Measurements from ENCODE around the gene SPATC1L.

Gene SPATC1L

DNA sequence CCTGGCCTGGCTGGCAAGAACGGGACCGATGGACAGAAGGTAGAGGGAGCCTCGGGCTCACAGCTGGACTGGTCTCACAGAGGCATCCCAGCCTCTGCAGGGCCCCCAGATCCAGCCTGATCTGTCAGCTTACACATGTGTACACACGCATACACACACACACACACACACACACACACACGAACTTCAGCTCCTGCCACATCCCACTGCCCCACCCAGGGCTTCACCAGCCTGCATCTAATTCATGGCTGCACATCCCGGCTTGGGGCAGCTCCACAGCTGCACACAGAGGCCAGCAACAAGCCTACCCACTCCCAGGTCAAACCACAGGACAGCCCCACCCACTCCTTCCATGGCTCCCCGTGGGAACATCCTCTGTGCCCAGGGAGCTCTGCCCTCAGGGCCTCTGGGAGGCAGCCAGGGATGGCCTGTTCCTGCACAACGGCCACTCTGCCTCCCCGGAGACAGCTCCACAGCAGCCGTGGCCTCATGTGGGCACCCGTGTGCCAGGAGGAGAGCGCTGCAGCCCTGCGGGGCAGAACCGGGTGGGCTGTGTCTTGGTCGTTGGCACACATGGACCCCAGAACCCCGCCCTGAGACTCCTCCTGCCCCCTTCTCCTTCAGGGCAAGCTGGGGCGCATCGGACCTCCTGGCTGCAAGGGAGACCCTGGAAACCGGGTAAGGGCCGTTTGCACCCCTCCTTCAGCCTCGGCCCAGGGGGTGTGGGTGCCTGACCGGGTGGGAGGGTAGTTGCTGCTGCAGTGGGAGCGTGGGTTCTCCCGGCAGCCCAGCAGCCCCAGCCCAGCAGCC, 67.3 kb downstream of the SPATC1L start:
- in situ Hi-C loops (cut with HindIII; ENCODE audit: low sequenced_read_pairs) = no loop called here
- TF ChIP-seq, protein P1, sequence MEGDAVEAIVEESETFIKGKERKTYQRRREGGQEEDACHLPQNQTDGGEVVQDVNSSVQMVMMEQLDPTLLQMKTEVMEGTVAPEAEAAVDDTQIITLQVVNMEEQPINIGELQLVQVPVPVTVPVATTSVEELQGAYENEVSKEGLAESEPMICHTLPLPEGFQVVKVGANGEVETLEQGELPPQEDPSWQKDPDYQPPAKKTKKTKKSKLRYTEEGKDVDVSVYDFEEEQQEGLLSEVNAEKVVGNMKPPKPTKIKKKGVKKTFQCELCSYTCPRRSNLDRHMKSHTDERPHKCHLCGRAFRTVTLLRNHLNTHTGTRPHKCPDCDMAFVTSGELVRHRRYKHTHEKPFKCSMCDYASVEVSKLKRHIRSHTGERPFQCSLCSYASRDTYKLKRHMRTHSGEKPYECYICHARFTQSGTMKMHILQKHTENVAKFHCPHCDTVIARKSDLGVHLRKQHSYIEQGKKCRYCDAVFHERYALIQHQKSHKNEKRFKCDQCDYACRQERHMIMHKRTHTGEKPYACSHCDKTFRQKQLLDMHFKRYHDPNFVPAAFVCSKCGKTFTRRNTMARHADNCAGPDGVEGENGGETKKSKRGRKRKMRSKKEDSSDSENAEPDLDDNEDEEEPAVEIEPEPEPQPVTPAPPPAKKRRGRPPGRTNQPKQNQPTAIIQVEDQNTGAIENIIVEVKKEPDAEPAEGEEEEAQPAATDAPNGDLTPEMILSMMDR (IDR thresholded peaks at IDR 0.05; ENCODE audit: low read depth, low read length) = no peak
- H3K4me3 ChIP-seq (ENCODE audit: low read depth, low read length) = no peak overlapping the region
- no peak for DNase-seq (ENCODE audit: low read depth, low spot score)

DNA sequence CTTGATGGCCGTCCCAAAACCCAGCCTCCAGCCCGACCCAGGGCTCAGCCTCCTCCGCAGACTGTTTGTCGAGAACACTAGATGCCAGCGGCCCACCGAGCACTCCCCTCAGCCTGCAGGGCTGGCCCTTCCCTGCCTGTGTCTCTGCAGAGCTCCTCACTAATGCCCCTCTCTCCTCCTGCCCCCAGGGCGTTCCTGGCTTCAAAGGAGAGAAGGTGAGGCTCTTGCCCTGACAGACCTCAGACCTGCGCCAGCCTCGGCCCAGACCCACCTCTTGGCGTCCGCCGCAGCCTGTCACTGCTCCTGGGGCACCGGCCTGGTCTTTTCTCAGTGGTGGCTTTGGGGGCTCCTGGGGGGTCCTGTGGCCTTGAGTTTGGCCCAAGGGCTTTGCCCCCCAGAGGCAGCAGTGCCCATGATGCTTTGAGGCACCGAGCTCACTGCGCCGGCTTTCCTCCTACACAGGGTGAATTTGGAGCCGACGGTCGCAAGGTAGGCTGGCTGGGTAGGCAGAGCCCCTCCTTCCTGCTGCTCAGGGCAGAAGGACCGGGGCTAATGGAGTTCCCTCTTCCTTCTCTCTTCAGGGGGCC, 68.0 kb downstream of the SPATC1L start:
- no peak overlapping the region for H3K4me3 ChIP-seq (ENCODE audit: low read depth, low read length)
- no peak for DNase-seq (ENCODE audit: low read depth, low spot score)
- in situ Hi-C loops (cut with HindIII; ENCODE audit: low sequenced_read_pairs) = no loop called here
- TF ChIP-seq, protein P1 (IDR thresholded peaks at IDR 0.05; ENCODE audit: low read depth, low read length) = no peak

DNA sequence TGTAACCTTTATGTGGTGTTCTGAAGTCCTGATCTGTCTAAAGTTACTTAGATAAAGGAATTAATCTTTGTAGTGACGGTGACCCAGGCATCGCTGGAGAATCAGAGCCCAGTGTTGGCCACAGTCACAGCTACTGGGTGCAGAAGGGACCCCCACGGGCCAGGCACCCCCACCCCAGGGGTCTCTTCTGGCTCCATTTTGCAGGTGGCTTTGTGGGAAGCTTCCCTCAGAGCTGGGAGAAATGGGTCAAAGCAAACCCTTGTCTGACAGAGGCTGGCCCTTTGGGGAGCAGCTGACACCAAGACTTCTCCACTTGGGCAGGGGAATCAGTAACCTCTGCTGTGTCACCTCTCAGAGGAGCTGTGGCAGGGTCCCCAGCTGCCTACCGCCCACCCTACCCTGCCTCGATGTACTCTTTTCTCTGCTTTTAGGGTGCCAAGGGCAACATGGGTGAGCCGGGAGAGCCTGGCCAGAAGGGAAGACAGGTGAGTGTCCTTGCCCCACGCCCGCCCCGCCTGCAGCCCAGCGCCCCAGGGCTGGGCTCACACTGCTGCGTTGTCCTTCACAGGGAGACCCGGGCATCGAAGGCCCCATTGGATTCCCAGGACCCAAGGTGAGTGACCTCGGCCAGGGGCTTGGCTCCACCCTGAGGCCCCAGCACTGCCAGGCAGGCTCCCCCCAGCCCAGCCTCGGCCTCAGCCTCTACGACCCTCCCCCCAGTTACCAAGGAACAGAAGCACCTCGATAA, 68.6 kb downstream of the SPATC1L start:
- no peak for DNase-seq (ENCODE audit: low read depth, low spot score)
- TF ChIP-seq, protein P1 (IDR thresholded peaks at IDR 0.05; ENCODE audit: low read depth, low read length) = no peak
- H3K4me3 ChIP-seq (ENCODE audit: low read depth, low read length) = no peak overlapping the region
- in situ Hi-C loops (cut with HindIII; ENCODE audit: low sequenced_read_pairs) = no loop called here

DNA sequence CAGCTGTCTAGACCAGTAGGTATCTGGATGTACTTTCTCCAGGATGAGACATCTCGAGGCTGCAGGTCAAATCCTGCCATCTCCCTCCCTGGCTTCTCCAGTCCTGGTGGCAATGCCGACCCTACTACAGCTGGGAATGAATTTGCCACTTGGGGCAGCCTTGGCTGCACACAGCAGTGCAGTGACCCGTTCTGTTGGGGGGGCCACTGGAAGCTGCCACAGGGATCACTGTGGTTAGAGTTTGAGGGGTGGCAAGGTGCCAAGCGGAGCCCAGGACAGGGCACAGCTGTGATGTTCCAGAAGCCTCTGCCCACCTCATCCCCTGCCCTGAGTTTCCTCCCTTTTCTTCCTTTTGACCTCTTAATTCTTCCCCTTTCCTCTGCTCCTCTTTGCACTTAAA, 69.3 kb downstream of the SPATC1L start:
- no peak for DNase-seq (ENCODE audit: low read depth, low spot score)
- H3K4me3 ChIP-seq (ENCODE audit: low read depth, low read length) = no peak overlapping the region
- in situ Hi-C loops (cut with HindIII; ENCODE audit: low sequenced_read_pairs) = no loop called here
- TF ChIP-seq, protein P1 (IDR thresholded peaks at IDR 0.05; ENCODE audit: low read depth, low read length) = no peak

DNA sequence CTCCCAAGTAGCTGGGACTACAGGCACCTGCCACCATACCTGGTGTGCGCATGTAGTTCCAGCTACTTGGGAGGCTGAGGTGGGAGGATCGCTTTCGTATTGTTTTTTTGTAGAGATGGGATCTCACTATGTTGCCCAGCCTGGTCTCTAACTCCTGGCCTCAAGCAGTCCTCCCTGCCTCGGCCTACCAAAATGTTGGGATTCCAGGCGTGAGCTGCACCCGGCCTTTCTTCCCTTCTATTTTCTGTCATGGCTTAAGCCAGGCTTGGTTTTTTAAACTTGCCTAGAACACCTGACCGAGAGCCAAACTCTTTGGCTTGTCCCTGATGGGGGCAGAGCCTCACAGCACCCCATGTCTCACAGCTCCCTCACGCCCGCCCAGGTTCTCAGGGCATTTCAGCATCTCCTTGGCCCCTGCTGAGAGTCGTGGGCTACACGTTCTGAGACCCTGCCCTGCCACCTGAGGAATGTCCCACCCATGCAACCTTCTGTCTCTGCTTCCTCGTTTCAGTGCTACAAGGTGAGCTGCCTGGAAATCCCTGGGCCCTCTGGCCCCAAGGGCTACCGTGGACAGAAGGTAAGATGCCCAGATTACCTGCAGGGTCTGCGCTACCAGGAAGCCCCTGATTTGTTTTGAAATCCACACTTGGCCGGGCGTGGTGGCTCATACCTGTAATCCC, 70.6 kb downstream of the SPATC1L start:
- H3K4me3 ChIP-seq (ENCODE audit: low read depth, low read length) = no peak overlapping the region
- no peak for DNase-seq (ENCODE audit: low read depth, low spot score)
- in situ Hi-C loops (cut with HindIII; ENCODE audit: low sequenced_read_pairs) = no loop called here
- TF ChIP-seq, protein P1 (IDR thresholded peaks at IDR 0.05; ENCODE audit: low read depth, low read length) = no peak

DNA sequence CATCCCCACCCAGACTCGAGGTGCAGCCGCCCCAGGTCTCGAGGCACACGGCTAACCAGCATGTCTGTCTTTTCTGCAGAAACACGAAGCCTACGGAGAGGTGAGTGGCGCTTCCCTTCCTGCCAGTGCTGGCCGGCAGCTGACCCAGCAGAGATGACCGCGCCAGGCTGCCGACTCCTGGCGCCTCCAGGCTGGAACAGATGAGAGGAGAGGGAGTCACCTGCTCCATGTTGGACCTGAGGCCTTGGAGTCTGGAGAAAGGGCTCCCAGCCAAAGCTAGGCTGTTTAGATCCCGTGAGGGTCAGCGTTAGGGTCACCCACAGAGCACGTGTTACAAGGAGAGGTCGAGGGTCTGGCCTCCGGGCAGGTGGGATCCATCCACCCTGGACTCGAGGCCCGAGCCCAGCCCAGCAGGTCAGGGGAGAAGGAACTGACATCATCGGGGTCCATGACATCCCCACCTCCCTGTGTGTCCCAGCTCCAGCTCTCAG, 71.5 kb downstream of the SPATC1L start:
- DNase-seq (ENCODE audit: low read depth, low spot score) = no peak
- TF ChIP-seq, protein P1 (IDR thresholded peaks at IDR 0.05; ENCODE audit: low read depth, low read length) = no peak
- no peak overlapping the region for H3K4me3 ChIP-seq (ENCODE audit: low read depth, low read length)
- in situ Hi-C loops (cut with HindIII; ENCODE audit: low sequenced_read_pairs) = no loop called here
